H9 (cell line): ENCODE measurements around the gene RPL39L. TPM values are rescaled to one million over a fixed set of nuclear protein-coding genes. Genes with fewer than 3 reads are reported as not detected.

ENCODE experiments used
- DNase-seq: peaks from one replicate; pipeline ENCODE4 v3.0.0-alpha.2; 2017
- H2AFZ ChIP-seq: one replicate; pipeline ENCODE4 v1.6.1; 2013; ENCODE audit warnings: mild to moderate bottlenecking, low read length, control low read depth, moderate library complexity
- H2AK5ac ChIP-seq: 2 replicates; pipeline ENCODE4 v1.6.1; 2013; ENCODE audit warnings: low read length, control low read depth, mixed read lengths; ENCODE audit not compliant: insufficient read length
- H2BK120ac ChIP-seq: one replicate; pipeline ENCODE4 v1.6.1; 2013; ENCODE audit warnings: low read depth, mild to moderate bottlenecking, low read length, control low read depth, inconsistent platforms; ENCODE audit not compliant: poor library complexity, severe bottlenecking
- H2BK12ac ChIP-seq: 2 replicates; pipeline ENCODE4 v1.6.1; 2013; ENCODE audit warnings: low read length, control low read depth, mixed read lengths, low read depth; ENCODE audit not compliant: insufficient read length
- H2BK15ac ChIP-seq: 2 replicates; pipeline ENCODE4 v1.6.1; 2013; ENCODE audit warnings: low read depth, low read length, control low read depth
- H2BK20ac ChIP-seq: one replicate; pipeline ENCODE4 v1.6.1; 2013; ENCODE audit warnings: low read depth, mild to moderate bottlenecking, low read length, control low read depth, inconsistent platforms; ENCODE audit not compliant: poor library complexity, severe bottlenecking
- H2BK5ac ChIP-seq: 2 replicates; pipeline ENCODE4 v1.6.1; 2013; ENCODE audit warnings: low read length, control low read depth, mixed read lengths; ENCODE audit not compliant: insufficient read length
- H3K14ac ChIP-seq: 2 replicates; pipeline ENCODE4 v1.6.1; 2013; ENCODE audit warnings: low read length, control low read depth; ENCODE audit not compliant: insufficient read depth
- H3K18ac ChIP-seq: 2 replicates; pipeline ENCODE4 v1.6.1; 2013; ENCODE audit warnings: low read depth, mild to moderate bottlenecking, mixed read lengths, low read length, control low read depth; ENCODE audit not compliant: insufficient read length
- H3K23ac ChIP-seq: 2 replicates; pipeline ENCODE4 v1.6.1; 2013; ENCODE audit warnings: low read length, control low read depth, mixed read lengths, low read depth; ENCODE audit not compliant: insufficient read length
- H3K23me2 ChIP-seq: 2 replicates; pipeline ENCODE4 v1.6.1; 2013; ENCODE audit warnings: low read depth, mild to moderate bottlenecking, mixed read lengths, low read length, control low read depth; ENCODE audit not compliant: insufficient read length, poor library complexity, severe bottlenecking
- H3K27ac ChIP-seq: 2 replicates; pipeline ENCODE4 v1.5.1; 2013; ENCODE audit warnings: low read length, control low read depth, mixed read lengths, low read depth; ENCODE audit not compliant: insufficient read length
- H3K27me3 ChIP-seq: 2 replicates; pipeline ENCODE4 v1.6.1; 2013; ENCODE audit warnings: low read length, control low read depth, inconsistent platforms; ENCODE audit not compliant: insufficient read depth
- H3K4ac ChIP-seq: 2 replicates; pipeline ENCODE4 v1.6.1; 2013; ENCODE audit warnings: low read depth, mild to moderate bottlenecking, control low read depth, inconsistent platforms, low read length, moderate library complexity
- H3K4me1 ChIP-seq: 2 replicates; pipeline ENCODE4 v1.6.1; 2013; ENCODE audit warnings: low read length, control low read depth, inconsistent platforms; ENCODE audit not compliant: insufficient read depth
- H3K4me2 ChIP-seq: 2 replicates; pipeline ENCODE4 v1.6.1; 2013; ENCODE audit warnings: low read length, control low read depth, mixed read lengths; ENCODE audit not compliant: insufficient read length, insufficient read depth
- H3K56ac ChIP-seq: 2 replicates; pipeline ENCODE4 v1.6.1; 2013; ENCODE audit warnings: low read depth, mild to moderate bottlenecking, mixed read lengths, low read length, control low read depth; ENCODE audit not compliant: insufficient read length
- H3K79me1 ChIP-seq: 2 replicates; pipeline ENCODE4 v1.6.1; 2013; ENCODE audit warnings: low read depth, mild to moderate bottlenecking, moderate library complexity, low read length, control low read depth, inconsistent platforms; ENCODE audit not compliant: insufficient read depth, poor library complexity, severe bottlenecking
- H3K79me2 ChIP-seq: 2 replicates; pipeline ENCODE4 v1.6.1; 2013; ENCODE audit warnings: low read length, control low read depth, inconsistent platforms; ENCODE audit not compliant: insufficient read depth
- H3K9ac ChIP-seq: 2 replicates; pipeline ENCODE4 v1.6.1; 2013; ENCODE audit warnings: low read length, control low read depth, mixed read lengths; ENCODE audit not compliant: insufficient read length; ENCODE audit errors: extremely low read depth
- H3K9me3 ChIP-seq: one replicate; pipeline ENCODE4 v1.6.1; 2013; ENCODE audit warnings: low read depth, low read length, inconsistent platforms; ENCODE audit not compliant: control insufficient read depth
- H3T11ph ChIP-seq: one replicate; pipeline ENCODE4 v1.6.1; 2013; ENCODE audit warnings: mild to moderate bottlenecking, low read length, control low read depth, inconsistent platforms
- H4K20me1 ChIP-seq: one replicate; pipeline ENCODE4 v1.6.1; 2013; ENCODE audit not compliant: control insufficient read depth, insufficient read length, insufficient read depth
- H4K5ac ChIP-seq: 2 replicates; pipeline ENCODE4 v1.6.1; 2013; ENCODE audit warnings: low read depth, mild to moderate bottlenecking, mixed read lengths, low read length, control low read depth; ENCODE audit not compliant: insufficient read length
- H4K8ac ChIP-seq: replicated peaks from 2 replicates; pipeline ENCODE4 v1.6.1; 2013; ENCODE audit warnings: low read length, control low read depth, mixed read lengths, low read depth; ENCODE audit not compliant: insufficient read length
- H4K91ac ChIP-seq: 2 replicates; pipeline ENCODE4 v1.6.1; 2013; ENCODE audit warnings: low read depth, mild to moderate bottlenecking, moderate library complexity, mixed read lengths, low read length, control low read depth; ENCODE audit not compliant: insufficient read length
- H3K27ac Mint-ChIP-seq, 3 experiments: 2 replicates in 2 of 3; 3 replicates in 1 of 3; pipeline ENCODE4 v1.8.0; 2020 to 2021; ENCODE audit warnings: mixed read lengths in 3 of 3, mild to moderate bottlenecking in 1 of 3, moderate library complexity in 1 of 3
- H3K27me3 Mint-ChIP-seq: 2 replicates; pipeline ENCODE4 v1.8.0; 2021; ENCODE audit warnings: low read depth, mild to moderate bottlenecking, moderate library complexity, mixed read lengths
- H3K36me3 Mint-ChIP-seq, 3 experiments: 2 replicates in 2 of 3; 3 replicates in 1 of 3; pipeline ENCODE4 v1.8.0; 2020 to 2021; ENCODE audit warnings: low read depth in 3 of 3, mixed read lengths in 3 of 3; ENCODE audit not compliant: insufficient read depth in 1 of 3
- H3K4me1 Mint-ChIP-seq, 2 experiments: 2 replicates each; pipeline ENCODE4 v1.8.0; 2020; ENCODE audit warnings: mixed read lengths in 2 of 2
- H3K4me3 Mint-ChIP-seq, 2 experiments: 2 replicates in 1 of 2; 3 replicates in 1 of 2; pipeline ENCODE4 v1.8.0; 2020 to 2021; ENCODE audit warnings: mild to moderate bottlenecking in 2 of 2, mixed read lengths in 2 of 2, moderate library complexity in 1 of 2
- H3K9me3 Mint-ChIP-seq, 2 experiments: 2 replicates in 1 of 2; 3 replicates in 1 of 2; pipeline ENCODE4 v1.8.0; 2020; ENCODE audit warnings: mild to moderate bottlenecking in 2 of 2, mixed read lengths in 2 of 2, moderate library complexity in 1 of 2
- WGBS: extraction: QIAGEN DNeasy Blood & Tissue Kit; methylation state at CpG from one replicate; pipeline ENCODE4 v1.1.7; 2013; ENCODE audit warnings: missing lambda C conversion rate, low lambda C conversion rate, mixed read lengths; ENCODE audit not compliant: insufficient read length; ENCODE audit errors: extremely low coverage; 5-methylcytosine and 5-hydroxymethylcytosine counted together
- total RNA-seq: library from RNA; stranded (reverse); gene quantifications from 2 replicates; pipeline ENCODE4 v1.2.1, GENCODE V29; 2021
- TF ChIP-seq, protein P1 (sequence below): fragments of 200-600 bp; sonication (generic); conservative IDR thresholded peaks from 3 replicates; pipeline ENCODE4 v1.8.0; 2021; ENCODE audit warnings: antibody characterized with exemption, mild to moderate bottlenecking

Gene RPL39L
- total RNA-seq, 1 experiment from 2014 or later, result 71.7 TPM

DNA sequence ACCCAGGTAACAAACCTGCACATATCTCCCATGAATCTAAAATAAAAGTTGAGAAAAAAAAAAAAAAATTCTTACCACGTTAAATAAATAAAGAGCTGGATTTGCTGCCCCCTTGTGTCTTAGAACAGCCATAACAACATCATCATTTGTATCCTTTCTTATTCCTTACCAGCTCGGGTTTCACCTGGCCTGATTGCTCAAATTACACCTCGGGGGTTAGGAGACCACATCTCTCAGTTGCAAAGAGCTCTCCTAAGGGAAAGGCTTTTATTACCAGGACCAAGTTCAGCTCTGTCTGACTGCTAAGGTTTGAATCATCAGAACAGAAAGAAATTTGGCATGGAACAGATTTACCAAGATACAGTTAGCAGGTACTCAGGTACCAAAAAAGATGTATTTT, 25.8 kb upstream of the RPL39L start:
- Histone ChIP-seq H2AK5ac (no peak overlapping the region), H2AFZ (no peak overlapping the region), H2BK15ac (no peak overlapping the region), H3K23me2 (no peaks in the 10 kb centered on the region), H2BK120ac (no peak overlapping the region), H3K79me2 (no peaks in the 10 kb centered on the region), H3K23ac (no peak overlapping the region), H3K4me2 (no peak overlapping the region), H3K9me3 (no peaks in the 10 kb centered on the region), H3K27ac (no peak overlapping the region), H2BK12ac (no peak overlapping the region), H3K27me3 (no peaks in the 10 kb centered on the region), H3K56ac (no peak overlapping the region), H3K9ac (no peak overlapping the region), H4K91ac (no peak overlapping the region), H3K79me1 (no peaks in the 10 kb centered on the region), H4K8ac (no peak overlapping the region), H3K4me1 (peaks cover 8% of the 10 kb centered on the region; the same call in 1 of the 2 replicates), H2BK20ac (no peak overlapping the region), H4K5ac (no peak overlapping the region), H3K14ac (no peak overlapping the region), H3K18ac (no peak overlapping the region), H3T11ph (no peak overlapping the region), H2BK5ac (no peak overlapping the region), H4K20me1 (no peaks in the 10 kb centered on the region), H3K4ac (no peak overlapping the region)
- WGBS, result no CpG with 5 or more reads among the region's 3 CpGs
- H3K9me3 Mint-ChIP-seq, result peaks cover 0 to 7% of the 10 kb centered on the region in 2 experiments; a peak in 3 of 5 replicates
- H3K4me1 Mint-ChIP-seq, result peaks cover 41 to 69% of the 10 kb centered on the region in 2 experiments
- H3K27me3 Mint-ChIP-seq, result no peaks in the 10 kb centered on the region
- no peak overlapping the region for H3K27ac Mint-ChIP-seq
- DNase-seq, result peak; percentile 80
- peaks cover 7 to 41% (median 7%) of the 10 kb centered on the region in 3 experiments for H3K36me3 Mint-ChIP-seq
- TF ChIP-seq, protein P1, sequence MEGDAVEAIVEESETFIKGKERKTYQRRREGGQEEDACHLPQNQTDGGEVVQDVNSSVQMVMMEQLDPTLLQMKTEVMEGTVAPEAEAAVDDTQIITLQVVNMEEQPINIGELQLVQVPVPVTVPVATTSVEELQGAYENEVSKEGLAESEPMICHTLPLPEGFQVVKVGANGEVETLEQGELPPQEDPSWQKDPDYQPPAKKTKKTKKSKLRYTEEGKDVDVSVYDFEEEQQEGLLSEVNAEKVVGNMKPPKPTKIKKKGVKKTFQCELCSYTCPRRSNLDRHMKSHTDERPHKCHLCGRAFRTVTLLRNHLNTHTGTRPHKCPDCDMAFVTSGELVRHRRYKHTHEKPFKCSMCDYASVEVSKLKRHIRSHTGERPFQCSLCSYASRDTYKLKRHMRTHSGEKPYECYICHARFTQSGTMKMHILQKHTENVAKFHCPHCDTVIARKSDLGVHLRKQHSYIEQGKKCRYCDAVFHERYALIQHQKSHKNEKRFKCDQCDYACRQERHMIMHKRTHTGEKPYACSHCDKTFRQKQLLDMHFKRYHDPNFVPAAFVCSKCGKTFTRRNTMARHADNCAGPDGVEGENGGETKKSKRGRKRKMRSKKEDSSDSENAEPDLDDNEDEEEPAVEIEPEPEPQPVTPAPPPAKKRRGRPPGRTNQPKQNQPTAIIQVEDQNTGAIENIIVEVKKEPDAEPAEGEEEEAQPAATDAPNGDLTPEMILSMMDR, result peak; percentile 83
- H3K4me3 Mint-ChIP-seq, result no peak overlapping the region
